SU-DHL-6 (cell line): ENCODE results near the gene SEC31A.

Experiments used
- CTCF ChIP-seq: fragments of 200-600 bp; sonication (generic); IDR thresholded peaks from one replicate; pipeline ENCODE4 v1.5.1; 2017; ENCODE audit warnings: antibody characterized with exemption, mild to moderate bottlenecking, low read length, moderate library complexity; ENCODE audit not compliant: insufficient read depth, poor library complexity, severe bottlenecking
- EZH2phosphoT487 ChIP-seq: fragments of 200-600 bp; sonication (generic), shearing (Covaris generic); conservative IDR thresholded peaks from 2 replicates; pipeline ENCODE4 v1.6.1; 2018; ENCODE audit warnings: mild to moderate bottlenecking, antibody characterized with exemption, low read length, moderate library complexity, mixed read lengths

GRCh38 chr4:82898322-82899243, 7.6 kb upstream of the SEC31A start:
- TF ChIP-seq CTCF (no peak), EZH2phosphoT487 (no peak)
